Stimulated activated CD8-positive, alpha-beta memory T cell treated with anti-CD3 and anti-CD28 coated beads, Interleukin-7, amount 100 ng/mL, for 1 hour (primary cell): ENCODE data around the gene CD81.

Experiments
- DNase-seq, 2 donors: peaks; one replicate each; pipeline ENCODE4 v3.0.0-alpha.2; 2020; ENCODE audit warnings: low read depth in 2 of 2

CD81 gene

DNA sequence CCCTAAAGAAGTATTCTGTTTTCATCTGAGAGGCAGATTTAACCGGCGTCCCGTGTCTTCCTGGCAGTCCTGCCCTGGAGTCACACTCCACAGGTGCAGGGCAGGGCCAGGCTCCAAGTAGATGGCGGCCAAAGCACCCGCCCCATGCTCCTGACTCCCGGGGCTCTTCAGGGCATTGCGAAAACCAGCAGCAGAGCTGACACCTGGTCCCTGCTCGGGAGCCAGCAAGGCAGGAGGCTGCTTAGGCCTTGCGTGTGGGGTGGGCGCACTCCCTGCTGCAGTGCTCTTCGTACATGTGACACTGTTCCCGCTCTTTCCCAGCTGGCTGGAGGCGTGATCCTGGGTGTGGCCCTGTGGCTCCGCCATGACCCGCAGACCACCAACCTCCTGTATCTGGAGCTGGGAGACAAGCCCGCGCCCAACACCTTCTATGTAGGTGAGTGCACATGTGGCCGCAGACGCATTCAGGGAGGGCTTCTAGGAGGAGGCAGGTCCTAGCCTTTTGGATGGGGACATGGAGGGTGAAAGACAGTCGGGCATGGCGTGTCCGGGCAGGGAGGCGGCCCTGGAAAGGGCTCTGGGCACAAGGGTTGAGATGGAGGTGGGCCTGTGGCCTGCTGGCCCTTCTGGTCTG, 13.1 kb downstream of the CD81 start:
- no peak for DNase-seq

DNA sequence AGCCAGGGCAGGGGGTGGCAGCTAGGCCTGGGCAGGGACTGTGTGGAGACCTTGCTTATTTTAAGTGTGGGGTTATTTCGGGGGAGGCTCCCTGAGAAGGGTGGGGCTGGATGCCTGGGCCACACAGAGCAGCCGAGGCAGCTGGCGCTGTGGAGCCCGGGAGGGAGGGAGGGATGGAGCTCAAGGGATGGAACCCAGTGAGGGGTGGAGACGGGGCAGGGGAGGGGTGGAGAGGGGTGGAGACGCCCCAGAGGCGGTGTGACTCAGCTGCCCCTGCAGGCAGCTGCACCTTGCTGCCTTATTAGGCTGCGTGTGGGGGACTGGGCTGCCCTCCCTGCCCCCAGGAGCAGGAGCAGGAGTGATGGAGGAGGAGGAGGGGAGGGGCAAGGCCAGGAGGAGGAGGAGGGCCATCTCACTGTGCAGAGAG, 13.6 kb downstream of the CD81 start:
- DNase-seq, result no peak

DNA sequence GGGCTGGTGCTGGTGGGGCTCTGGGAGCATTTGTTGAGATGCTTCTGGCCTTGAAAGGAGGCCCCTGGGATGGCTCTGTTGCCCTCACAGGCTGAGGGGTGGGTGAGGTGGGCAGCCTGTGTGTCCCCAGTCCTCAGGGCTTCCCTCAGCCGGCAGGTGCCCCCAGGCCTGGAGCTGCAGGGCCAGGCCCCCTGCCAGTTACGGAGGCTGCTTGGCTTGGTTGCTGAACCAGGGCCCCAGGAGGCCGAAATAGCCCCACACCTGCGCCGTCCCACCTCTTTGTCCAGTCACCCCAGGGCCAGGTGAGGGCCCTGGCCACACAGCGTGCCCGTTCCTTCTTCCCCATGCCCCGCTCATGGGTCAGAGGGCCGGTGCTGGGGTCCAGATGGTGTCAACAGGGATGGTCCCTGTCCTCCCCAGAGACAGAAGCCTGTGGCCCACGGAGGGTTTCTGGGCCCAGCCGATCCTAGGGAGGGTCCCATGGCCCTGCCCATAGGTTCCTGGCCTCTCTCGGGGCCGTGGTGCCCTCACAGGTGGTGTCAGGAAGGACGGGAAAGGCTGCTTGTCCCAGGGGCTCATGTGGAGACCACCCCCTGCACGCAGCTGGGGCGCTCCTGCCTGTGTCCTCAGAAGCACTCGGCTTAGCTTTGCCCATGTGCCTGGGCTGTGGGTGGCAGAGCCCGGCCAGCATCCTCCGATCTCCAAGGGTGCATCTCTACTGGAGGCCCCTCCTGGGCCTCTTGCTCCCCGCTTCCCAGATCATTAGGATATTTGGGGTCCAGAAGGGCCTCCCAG, 14.3 kb downstream of the CD81 start:
- no peak for DNase-seq

DNA sequence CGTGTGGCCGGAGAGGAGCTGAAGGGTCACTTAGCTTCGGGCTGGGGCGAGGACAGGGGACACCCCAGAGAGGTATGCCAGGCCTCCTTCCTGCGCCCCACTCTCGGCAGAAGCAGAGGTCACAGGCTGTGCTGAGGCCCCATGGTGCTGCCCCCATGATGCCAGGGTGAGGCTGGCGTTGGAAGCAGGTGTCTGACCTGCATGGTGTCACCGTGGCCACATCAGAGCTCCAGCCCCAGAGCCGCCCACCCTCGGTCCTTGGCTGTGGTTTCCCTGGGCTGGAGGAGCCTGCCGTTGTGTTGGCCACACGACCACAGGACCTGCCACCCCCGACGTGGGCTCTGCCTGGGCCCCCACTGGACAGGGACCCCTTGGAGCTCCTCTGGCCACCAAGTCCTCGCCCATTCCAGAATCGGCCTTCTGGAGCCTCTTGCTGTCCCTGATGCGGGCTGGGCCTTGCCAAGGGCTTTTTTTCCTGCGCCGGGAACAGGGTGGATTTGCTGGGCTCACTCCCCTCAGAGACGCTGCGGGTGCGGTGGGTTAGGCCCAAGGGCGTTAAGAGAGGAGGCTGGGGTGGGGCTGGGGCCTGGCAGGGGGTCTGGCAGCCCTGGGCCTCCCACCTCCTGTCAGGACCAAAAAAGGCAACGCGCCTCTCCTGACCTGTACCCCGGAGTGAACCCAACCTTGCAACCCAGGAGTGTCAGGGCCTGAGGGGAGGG, 15.3 kb downstream of the CD81 start:
- DNase-seq, result no peak

DNA sequence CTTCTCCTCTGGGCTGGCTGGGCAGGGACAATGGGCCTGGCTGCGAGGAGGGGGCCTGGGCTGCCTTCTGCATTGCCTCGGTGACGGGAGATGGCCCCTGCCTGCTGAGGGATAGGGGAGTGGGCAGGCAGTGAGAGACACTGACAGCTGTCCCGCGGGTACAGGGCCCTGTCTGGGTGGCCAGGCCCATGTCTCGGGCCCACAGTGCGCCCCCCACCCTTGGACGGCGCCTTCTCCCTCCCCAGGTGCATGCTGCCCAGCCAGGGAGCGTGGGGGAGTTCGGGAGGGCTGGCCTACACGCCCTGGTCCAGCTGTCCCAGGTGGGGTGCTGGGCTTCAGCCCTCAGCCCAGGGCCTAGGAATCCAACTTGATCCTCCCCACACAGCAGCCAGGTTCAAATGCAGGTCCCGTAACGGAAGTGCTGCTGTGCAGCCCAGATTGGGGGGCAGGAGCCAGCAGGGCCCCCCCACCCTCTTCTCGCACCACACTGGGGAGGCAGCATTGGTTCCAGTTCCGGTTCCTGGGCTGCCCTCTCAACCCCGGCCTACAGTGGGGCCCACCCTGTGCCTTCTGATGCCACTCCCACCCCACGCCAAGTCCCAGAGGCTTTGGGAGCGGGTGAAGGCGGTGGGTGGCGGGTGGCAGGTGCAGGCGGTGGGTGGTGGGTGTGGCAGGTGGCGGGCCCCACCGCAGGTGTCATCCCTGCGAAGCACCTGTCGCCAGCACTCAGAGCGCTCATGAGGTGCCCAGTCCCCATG, 16.2 kb downstream of the CD81 start:
- no peak for DNase-seq

DNA sequence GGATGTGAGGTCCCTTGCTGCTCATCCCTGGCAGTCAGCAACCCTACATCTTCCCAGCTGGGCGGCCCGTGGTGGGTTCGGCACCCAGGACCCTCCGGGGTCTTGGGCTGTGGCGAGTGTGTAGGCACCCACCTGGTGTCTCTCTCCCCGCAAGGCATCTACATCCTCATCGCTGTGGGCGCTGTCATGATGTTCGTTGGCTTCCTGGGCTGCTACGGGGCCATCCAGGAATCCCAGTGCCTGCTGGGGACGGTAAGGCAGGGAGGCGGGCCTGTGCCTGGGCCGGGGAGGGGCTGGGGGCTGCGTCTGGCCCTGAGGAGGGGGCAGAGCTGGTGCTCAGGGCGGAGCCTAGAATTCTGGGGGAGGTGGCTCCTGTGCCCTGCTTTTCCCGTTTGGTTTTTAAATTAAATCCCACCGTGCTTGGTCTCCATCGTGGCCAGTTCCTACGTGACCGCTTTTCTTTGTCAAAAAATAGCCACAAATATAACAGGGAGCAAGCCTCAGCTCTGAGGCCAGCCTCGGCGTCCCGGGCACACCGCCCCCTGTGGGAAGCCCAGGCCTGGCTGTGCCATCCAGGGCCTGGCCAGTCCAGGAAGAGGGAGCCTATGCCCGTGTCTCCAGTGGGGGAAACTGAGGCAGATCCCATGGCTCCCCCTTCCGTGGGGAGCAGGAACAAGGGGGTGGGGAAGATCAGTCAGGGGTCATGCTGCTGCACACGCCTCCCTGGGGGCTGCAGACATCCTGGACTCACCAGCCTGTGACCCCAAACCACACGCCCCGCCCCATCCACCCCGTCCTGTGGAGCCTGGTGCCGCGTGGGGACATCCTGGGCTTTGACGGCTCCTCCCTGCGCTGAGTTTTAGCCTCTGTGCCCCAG, 17.1 kb downstream of the CD81 start:
- no peak for DNase-seq

DNA sequence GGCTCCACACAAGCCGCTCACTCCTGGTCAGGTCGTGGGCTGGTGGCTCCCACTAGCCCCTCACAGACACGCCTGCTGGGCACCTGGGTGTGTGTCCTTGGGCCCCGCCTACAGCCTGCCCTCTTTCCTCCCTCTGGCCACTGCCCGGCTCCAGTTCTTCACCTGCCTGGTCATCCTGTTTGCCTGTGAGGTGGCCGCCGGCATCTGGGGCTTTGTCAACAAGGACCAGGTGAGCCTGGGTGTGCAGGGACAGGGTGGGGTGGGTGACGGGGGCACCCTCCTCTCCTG, 17.7 kb downstream of the CD81 start:
- DNase-seq, result no peak

DNA sequence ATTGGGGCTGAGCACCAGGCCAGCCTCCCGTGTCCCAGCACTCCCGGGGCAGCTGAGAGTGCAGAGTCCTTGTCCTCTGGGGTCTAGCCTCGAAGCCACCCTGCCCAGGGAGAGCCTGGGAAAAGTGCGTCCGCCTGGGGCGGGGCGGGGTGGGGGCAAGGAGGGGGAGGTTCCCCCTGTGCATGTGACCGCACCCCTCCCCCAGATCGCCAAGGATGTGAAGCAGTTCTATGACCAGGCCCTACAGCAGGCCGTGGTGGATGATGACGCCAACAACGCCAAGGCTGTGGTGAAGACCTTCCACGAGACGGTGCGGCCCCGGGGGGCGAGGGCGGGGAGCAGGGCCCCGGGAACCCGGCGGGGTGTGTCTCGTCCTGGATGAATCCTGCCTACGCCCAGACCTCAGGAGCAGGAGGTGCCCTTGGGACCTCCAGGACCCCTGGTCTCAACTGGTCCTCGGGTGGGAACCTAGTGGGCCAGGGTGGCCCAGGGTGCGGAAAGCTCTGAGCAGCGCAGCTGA, 18.2 kb downstream of the CD81 start:
- no peak for DNase-seq

DNA sequence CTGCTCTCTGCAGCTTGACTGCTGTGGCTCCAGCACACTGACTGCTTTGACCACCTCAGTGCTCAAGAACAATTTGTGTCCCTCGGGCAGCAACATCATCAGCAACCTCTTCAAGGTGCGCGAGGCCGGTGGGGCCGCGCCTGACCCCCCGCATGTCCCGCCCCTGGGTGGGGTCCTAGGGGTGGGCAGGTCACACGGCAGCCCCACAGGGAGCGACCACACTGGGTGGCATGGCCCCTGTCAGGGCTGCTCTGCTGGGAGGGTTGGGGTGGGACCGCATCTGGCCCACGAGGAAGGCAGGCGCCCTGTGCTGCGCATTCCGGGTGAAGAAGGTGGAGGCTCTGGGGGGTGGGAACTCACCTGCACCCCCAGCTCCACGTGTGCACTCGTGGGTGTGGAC, 18.7 kb downstream of the CD81 start:
- DNase-seq, result no peak

DNA sequence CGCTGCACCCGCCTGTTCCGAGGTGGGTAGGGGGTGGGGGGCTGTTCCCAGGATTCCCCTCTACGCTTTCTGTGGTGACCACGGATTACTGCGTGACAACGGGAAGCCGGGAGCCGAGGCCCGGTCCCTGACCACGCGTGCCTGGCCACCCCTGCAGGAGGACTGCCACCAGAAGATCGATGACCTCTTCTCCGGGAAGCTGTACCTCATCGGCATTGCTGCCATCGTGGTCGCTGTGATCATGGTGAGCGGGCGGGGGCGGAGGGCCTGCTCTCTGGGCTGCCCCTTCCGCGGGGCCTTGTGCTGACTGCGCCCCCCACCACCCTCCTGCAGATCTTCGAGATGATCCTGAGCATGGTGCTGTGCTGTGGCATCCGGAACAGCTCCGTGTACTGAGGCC, 19.4 kb downstream of the CD81 start:
- no peak for DNase-seq

DNA sequence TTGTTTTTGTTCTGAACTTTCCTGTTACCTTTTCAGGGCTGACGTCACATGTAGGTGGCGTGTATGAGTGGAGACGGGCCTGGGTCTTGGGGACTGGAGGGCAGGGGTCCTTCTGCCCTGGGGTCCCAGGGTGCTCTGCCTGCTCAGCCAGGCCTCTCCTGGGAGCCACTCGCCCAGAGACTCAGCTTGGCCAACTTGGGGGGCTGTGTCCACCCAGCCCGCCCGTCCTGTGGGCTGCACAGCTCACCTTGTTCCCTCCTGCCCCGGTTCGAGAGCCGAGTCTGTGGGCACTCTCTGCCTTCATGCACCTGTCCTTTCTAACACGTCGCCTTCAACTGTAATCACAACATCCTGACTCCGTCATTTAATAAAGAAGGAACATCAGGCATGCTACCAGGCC, 19.9 kb downstream of the CD81 start:
- DNase-seq, result no peak

DNA sequence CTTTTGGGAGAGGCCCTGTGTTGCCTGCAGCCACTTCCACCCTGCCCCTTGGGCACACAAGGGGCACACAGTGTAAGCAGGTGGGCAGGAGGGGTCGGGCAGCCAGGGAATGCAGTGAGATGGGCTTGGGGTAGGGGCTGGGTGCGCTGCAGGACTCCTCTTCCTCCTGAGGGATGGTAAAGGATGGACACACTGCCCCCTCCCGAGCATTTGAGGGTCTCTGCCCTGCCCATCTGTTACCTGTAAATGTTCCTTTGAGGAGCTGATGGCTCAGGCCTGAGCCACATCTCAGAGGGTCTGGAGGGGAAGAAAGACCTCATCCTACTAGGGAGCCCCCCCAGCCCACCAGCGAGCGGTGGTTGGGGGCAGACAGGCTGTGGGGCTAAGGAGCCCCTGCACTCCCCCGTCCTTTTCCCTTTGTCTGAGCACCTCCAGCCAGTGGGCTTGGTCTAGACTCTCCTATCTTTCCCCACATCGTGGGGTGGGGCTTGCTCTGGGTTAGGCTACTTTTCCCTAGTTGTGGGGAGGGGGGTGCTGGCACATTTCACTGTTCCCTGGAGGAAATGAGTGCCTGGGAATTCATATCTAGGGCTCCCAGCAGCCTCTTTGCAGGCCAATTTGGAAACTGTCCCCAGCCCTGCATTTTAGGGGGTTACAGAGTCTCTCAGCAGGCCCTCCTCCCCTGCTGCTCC, 21.7 kb downstream of the CD81 start:
- no peak for DNase-seq

DNA sequence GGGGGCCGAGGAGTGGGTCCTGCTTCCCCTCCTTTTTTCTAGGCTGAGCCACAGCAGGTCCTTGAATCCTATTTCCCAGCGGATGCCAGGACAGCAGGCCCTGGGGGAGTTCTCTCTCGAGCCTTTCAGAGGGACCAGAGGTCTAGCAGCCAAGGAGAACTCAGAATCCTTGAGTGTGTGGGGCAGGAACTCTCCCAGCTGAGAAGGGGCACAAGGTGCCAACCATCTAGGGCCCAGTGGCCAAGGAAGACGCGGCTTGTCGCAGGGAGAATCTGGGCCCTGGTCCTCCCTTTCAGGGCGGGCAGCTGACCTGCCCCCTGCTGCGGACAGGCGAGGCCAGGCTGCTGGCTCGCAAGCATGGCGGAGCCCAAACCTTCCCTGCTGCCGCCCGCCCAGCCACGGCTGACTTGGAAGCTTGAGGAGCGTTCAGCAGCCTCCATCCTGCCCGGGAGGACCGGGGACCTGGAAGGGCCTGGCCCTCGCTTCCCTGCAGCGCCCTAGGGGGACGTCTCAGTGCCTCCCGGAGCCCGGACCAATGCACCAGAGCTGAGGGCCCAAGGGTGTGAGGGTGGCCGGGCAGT, 22.5 kb downstream of the CD81 start:
- DNase-seq, result no peak

DNA sequence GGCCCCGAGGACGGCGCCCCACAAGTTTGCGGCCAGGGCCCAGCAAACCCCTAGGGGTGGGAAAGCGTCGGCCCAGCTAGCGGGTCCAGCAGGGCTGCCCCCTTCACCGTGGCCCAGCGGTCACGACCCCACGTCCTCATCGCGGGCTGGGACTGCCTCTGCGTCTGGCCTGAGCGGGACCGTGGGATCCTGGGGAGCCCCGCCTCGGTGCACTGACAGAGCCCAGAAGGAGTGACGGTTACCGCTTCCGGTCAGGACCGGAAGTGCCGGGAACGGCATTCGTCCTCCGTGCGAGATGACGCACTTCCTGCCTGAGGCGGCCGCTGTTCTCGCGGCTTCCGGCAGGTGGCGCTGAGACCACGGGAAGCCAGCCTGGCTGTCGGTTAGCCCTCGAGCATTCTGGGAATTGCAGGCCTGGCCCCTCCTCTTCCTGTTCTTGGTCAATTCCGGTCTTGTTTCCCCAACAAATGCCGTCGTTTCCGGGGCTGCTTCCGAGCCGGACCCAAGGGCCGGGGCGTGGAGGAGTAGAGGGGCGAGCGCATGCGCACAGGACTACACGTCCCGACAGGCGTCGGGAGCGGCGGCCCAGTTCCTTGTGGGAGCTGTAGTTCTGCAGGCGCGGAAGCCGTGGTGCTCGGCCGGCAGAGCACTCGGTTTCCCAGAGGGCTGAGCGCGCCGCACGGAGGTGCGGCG, 23.1 kb downstream of the CD81 start, which contains the start of gene TSSC4:
TSS of gene TSSC4 (plus strand) at position 682 of the 693 bp plus-strand sequence. CDS start 1,884 bp downstream, outside the sequence.
- peak; percentile 97 to 99 for DNase-seq

DNA sequence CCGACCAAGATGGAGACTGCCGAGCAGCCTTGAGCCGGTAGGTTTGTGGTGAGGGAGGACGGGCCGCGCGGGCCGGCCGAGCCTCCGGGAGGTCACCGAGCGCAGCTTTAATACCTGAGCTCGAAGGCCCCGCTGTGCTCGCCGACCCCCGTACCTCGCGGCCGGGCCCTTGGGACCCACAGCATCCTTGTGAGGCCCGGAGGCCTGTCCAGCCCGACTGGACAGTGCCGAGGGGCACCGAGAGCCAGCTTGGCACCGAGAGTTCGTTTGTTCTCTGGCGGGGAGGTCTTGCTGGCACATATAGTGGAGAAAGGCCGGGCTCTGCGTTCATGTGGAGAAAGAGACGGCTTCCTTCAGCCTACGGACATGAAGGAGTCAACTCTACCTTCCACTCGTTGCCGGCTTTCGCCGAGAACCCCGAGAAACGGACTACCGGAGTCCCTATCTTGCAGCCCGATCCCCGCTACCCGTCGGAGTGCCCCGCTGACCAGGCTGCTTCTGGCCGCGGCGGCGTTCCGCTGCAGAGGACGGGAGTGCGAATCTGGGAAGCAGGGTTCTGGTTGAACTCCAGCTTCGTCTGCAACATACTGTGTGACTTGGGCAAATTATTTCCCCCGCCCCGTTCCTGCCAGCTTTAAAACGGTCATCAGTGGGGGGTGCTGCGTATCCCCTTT, 23.8 kb downstream of the CD81 start:
- DNase-seq, result no peak

DNA sequence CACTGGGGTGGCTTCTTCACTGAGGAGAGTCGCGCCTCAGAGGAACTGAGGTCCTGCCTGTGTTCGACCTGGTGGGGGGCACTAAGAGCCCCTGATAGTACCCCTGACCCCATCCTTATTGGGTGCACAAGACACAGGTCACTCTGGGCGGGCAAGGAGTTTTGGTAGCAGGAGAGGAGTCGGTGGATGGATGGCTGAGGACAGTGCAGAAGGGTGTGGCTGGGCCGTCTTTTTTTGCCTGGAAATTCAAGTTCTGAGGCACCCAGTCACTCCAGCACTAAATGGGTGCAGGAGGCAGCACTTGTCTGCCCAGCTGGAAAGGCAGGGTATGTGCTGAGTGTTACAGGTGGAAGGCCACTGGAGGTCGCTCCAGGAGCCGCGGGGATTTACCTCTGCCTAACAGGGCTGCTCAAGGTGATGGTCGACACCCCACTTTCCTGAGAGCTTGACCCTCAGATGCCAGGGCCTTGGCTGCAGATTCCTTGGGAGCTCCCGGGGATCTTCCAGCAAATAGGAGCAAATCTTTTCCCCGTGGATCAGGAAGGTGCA, 24.4 kb downstream of the CD81 start:
- no peak for DNase-seq

DNA sequence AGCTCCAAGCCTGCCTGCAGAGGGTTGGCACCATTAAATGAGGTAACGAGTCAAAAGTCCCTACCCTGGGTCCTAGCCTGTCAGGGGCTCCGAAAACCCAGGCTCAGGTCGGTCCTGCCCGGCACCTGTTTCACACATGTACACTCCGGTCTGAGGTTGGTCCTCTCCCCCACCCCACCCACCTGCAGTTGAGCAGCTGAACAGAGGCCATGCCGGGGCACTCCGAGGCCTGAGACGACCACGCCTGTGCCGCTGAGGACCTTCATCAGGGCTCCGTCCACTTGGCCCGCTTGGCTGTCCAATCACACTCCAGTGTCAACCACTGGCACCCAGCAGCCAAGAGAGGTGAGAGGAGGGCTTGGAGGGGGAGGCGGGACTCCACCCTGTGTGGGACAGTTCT, 25.0 kb downstream of the CD81 start:
- no peak for DNase-seq

DNA sequence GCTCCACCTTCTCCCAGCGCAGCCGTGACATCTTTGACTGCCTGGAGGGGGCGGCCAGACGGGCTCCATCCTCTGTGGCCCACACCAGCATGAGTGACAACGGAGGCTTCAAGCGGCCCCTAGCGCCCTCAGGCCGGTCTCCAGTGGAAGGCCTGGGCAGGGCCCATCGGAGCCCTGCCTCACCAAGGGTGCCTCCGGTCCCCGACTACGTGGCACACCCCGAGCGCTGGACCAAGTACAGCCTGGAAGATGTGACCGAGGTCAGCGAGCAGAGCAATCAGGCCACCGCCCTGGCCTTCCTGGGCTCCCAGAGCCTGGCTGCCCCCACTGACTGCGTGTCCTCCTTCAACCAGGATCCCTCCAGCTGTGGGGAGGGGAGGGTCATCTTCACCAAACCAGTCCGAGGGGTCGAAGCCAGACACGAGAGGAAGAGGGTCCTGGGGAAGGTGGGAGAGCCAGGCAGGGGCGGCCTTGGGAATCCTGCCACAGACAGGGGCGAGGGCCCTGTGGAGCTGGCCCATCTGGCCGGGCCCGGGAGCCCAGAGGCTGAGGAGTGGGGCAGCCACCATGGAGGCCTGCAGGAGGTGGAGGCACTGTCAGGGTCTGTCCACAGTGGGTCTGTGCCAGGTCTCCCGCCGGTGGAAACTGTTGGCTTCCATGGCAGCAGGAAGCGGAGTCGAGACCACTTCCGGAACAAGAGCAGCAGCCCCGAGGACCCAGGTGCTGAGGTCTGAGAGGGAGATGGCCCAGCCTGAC, 26.0 kb downstream of the CD81 start:
- DNase-seq, result no peak
